Testis (tissue), 3 donors: ENCODE measurements around the gene HNF1A. TPM values are rescaled to one million over a fixed set of nuclear protein-coding genes. Genes with fewer than 3 reads are reported as not detected.

Experiments
- DNase-seq: peaks from one replicate; pipeline ENCODE4 v3.0.0-alpha.2; 2019
- H3K27ac ChIP-seq, 2 donors: fragments of 200-600 bp; sonication (generic); one replicate each; pipeline ENCODE4 v1.5.1; 2019
- H3K27me3 ChIP-seq: fragments of 200-600 bp; sonication (generic); one replicate; pipeline ENCODE4 v1.5.1; 2019
- H3K36me3 ChIP-seq: fragments of 200-600 bp; sonication (generic); one replicate; pipeline ENCODE4 v1.5.1; 2017; ENCODE audit warnings: low read depth; ENCODE audit errors: missing control alignments
- H3K4me1 ChIP-seq: fragments of 200-600 bp; sonication (generic); one replicate; pipeline ENCODE4 v1.5.1; 2019
- H3K4me3 ChIP-seq, 2 donors: fragments of 200-600 bp; sonication (generic); one replicate each; pipeline ENCODE4 v1.5.1; 2017 to 2019
- H3K9me3 ChIP-seq: fragments of 200-600 bp; sonication (generic); one replicate; pipeline ENCODE4 v1.5.1; 2017
- CTCF ChIP-seq, 3 experiments: fragments of 450-650 bp in 2 of 3; fragments of 200-600 bp in 1 of 3; sonication (generic) in 1 of 3; IDR thresholded peaks; one replicate each; pipeline ENCODE4 v1.5.1; 2016 to 2019; ENCODE audit warnings: antibody characterized with exemption in 3 of 3, mild to moderate bottlenecking in 2 of 3, moderate library complexity in 1 of 3
- POLR2A ChIP-seq: fragments of 450-650 bp; IDR thresholded peaks from one replicate; pipeline ENCODE4 v1.6.1; 2017; ENCODE audit warnings: antibody characterized with exemption, mild to moderate bottlenecking, moderate library complexity
- WGBS, 2 donors: methylation state at CpG; one replicate each; pipeline ENCODE4 v1.1.5; 2018; 5-methylcytosine and 5-hydroxymethylcytosine counted together
- intact Hi-C: fragments of 100-400 bp; cut with DNase I; formaldehyde crosslinking; loops from one replicate; pipeline ENCODE4 v1.15.1; 2023; ENCODE audit warnings: low total_unique reads
- polyA plus RNA-seq: library from polyadenylated mRNA; stranded (reverse); fragments of 350-450 nt; fragmentation: Illumina TruSeq; extraction: RNeasy Lipid Tissue Mini Kit (QIAGEN cat#74804); gene quantifications from one replicate; pipeline ENCODE4 v1.2.3, GENCODE V29; 2014; ENCODE audit warnings: low read depth, low replicate concordance; ENCODE audit not compliant: insufficient read depth
- total RNA-seq, 2 donors: library from RNA; depleted of rRNA; stranded (reverse); fragments of >200 nt; gene quantifications; one replicate each; pipeline ENCODE4 v1.2.3, GENCODE V29; 2016

Gene HNF1A
- total and polyA plus RNA-seq, 3 donors from 2014 or later, result 0.70 to 0.81 (median 0.79) TPM

DNA sequence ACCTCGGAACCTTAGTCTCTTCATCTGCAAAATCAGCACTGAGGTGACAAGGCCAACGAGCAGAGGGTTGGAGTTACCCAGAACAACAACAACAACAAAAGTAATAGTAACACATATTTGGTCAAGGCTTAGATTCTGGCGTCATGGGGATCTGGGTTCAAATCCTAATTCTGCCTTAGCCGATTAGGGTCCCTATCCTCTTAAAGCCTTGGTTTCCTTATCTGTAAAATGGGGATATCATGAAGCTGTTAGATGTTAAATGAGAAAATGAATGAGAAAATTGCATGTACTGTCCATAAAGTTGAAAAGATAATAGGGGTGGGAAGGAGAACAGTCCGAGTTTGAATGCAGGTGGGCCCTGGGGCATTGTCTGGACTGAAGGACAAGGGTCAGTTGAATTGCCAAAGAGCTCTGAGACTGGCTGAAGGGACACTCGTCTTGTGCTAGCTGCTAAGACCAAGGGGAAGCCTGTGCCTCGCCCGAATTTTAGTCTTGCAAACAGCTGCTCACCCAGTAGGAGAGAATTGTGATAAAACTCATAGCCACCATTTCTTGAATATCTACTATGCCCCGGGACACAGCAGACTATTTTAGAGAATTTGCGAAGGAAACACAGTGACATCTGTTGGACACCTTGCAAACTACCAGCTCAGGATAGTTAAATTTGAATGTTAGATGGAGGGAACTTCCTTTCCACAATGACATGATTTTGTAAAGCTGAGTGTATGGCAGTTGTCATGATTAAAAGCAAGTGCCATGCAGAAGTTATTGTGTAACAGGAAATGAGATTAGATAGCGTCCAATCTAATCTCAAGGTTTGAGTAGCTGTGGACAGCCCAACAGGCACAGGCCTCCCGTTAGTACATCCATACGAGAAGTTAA is 6.8 kb upstream of the HNF1A start:
- DNase-seq, result peak; percentile 42
- WGBS, 2 donors, result 55% methylated on average over 13 of the region's 13 CpGs

GRCh38 chr12:120972870-120973543 is 5.3 kb upstream of the HNF1A start:
- no peaks in the 10 kb centered on the region for H3K9me3 ChIP-seq
- H3K4me1 ChIP-seq, result no peaks in the 10 kb centered on the region
- H3K27me3 ChIP-seq, result no peaks in the 10 kb centered on the region
- H3K27ac ChIP-seq, result no peak overlapping the region
- no peak for DNase-seq
- no peaks in the 10 kb centered on the region for H3K36me3 ChIP-seq
- no peak overlapping the region for H3K4me3 ChIP-seq
- WGBS, 2 donors, result 61 to 76% methylated on average over 10 of the region's 10 CpGs
- intact Hi-C loops, result loop anchor here (10.0 kb wide), 1 partner anchor 328 kb away; the partner anchor contains the start of gene CABP1
- TF ChIP-seq CTCF (IDR thresholded peaks at IDR 0.05), result no peak
- no peak for TF ChIP-seq POLR2A

More for the DNA sequence above, 6.8 kb upstream of the HNF1A start:
- H3K4me3 ChIP-seq, result no peak overlapping the region
- intact Hi-C loops, result loop anchor here (10.0 kb wide), 1 partner anchor 327 kb away; the partner anchor contains the start of gene CABP1
- H3K27me3 ChIP-seq, result no peaks in the 10 kb centered on the region
- no peaks in the 10 kb centered on the region for H3K4me1 ChIP-seq
- no peaks in the 10 kb centered on the region for H3K36me3 ChIP-seq
- no peaks in the 10 kb centered on the region for H3K9me3 ChIP-seq
- H3K27ac ChIP-seq, result no peak overlapping the region
- no peak for TF ChIP-seq POLR2A
- peak; percentile 27 to 77 (median 63) for TF ChIP-seq CTCF (IDR thresholded peaks at IDR 0.05)

GRCh38 chr12:120977531-120978295 is 630 bp upstream of the HNF1A start:
- 79 to 94% methylated on average over 10 to 14 of the region's 14 CpGs for WGBS, 2 donors
- TF ChIP-seq POLR2A, result no peak
- DNase-seq, result no peak
- Histone ChIP-seq H3K36me3 (no peaks in the 10 kb centered on the region), H3K4me3 (no peak overlapping the region), H3K27me3 (no peaks in the 10 kb centered on the region), H3K27ac (no peak overlapping the region), H3K9me3 (no peaks in the 10 kb centered on the region), H3K4me1 (no peaks in the 10 kb centered on the region)
- intact Hi-C loops, result loop anchor here (10.0 kb wide), 1 partner anchor 333 kb away; the partner anchor contains the start of gene CABP1

- no peak overlapping the region for H3K27ac ChIP-seq
- H3K4me3 ChIP-seq, result no peak overlapping the region
- intact Hi-C loops, result loop anchor here (10.0 kb wide), 1 partner anchor 335 kb away; the partner anchor contains the start of gene CABP1
These were observed 998 bp downstream of the HNF1A start for GRCh38 chr12:120979220-120979861.

More at GRCh38 chr12:120979220-120979861, 998 bp downstream of the HNF1A start:
- Histone ChIP-seq H3K36me3 (no peaks in the 10 kb centered on the region), H3K9me3 (no peaks in the 10 kb centered on the region), H3K4me1 (no peaks in the 10 kb centered on the region), H3K27me3 (no peaks in the 10 kb centered on the region)
- 86 to 93% methylated on average over 9 to 10 of the region's 10 CpGs for WGBS, 2 donors
- TF ChIP-seq POLR2A, result no peak
- TF ChIP-seq CTCF (IDR thresholded peaks at IDR 0.05), result no peak
- DNase-seq, result no peak
